Hepatocyte (in vitro differentiated cells): ENCODE results near the gene TBXAS1.

ENCODE experiments used
- EZH2 ChIP-seq: fragments of 200-600 bp; sonication (generic); IDR thresholded peaks from 2 replicates; pipeline ENCODE4 v1.6.1; 2016; ENCODE audit warnings: antibody characterized with exemption, mild to moderate bottlenecking, borderline replicate concordance
- EZH2phosphoT487 ChIP-seq: fragments of 200-600 bp; sonication (generic); IDR thresholded peaks from one replicate; pipeline ENCODE4 v1.6.1; 2018; ENCODE audit warnings: antibody characterized with exemption, mild to moderate bottlenecking, low read depth, moderate library complexity; ENCODE audit not compliant: unreplicated experiment, severe bottlenecking
- TF ChIP-seq, protein P1 (sequence below): fragments of 200-600 bp; sonication (generic); IDR thresholded peaks from 2 replicates; pipeline ENCODE4 v1.5.1; 2016; ENCODE audit warnings: antibody characterized with exemption, mild to moderate bottlenecking; ENCODE audit not compliant: poor library complexity

DNA sequence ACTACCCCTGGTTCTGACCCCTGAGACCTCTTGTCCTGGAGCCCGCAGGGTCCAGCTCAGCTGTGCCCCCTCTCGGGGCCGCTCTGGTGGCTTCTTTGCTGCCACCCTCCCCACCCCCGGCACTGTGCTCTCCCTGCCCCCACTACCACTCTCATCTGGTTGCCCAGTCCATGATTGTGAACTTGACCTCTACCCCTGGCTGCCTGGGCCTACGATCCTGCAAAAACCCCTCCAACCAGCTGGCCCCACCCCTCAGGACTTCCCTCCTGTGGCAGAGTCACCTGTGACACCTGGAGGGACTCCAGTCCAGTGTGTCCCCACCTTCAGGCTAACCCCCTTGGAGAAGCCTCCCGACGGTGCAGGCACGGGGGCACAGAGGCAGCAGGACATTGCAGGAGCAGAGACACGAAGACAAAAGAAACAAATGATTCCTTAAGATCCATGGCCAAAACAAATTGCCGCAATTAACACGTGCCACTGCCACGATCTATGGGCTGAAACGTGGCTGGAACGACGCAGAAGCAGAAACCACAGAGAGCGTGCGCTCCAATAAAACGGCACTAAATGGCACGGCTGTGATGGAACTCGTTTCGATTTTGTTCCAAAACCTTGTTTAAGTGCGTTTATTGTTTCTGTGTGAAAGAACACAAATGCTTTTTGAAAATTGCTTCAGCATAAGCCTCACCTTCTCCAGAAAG, 161.7 kb downstream of the TBXAS1 start:
- TF ChIP-seq, protein P1, sequence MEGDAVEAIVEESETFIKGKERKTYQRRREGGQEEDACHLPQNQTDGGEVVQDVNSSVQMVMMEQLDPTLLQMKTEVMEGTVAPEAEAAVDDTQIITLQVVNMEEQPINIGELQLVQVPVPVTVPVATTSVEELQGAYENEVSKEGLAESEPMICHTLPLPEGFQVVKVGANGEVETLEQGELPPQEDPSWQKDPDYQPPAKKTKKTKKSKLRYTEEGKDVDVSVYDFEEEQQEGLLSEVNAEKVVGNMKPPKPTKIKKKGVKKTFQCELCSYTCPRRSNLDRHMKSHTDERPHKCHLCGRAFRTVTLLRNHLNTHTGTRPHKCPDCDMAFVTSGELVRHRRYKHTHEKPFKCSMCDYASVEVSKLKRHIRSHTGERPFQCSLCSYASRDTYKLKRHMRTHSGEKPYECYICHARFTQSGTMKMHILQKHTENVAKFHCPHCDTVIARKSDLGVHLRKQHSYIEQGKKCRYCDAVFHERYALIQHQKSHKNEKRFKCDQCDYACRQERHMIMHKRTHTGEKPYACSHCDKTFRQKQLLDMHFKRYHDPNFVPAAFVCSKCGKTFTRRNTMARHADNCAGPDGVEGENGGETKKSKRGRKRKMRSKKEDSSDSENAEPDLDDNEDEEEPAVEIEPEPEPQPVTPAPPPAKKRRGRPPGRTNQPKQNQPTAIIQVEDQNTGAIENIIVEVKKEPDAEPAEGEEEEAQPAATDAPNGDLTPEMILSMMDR = no peak
- TF ChIP-seq EZH2 = no peak
- TF ChIP-seq EZH2phosphoT487 = no peak
